ENCODE results near the gene ARHGAP18. TPM values are rescaled to one million over a fixed set of nuclear protein-coding genes. Genes with fewer than 3 reads are reported as not detected.

ARHGAP18 gene
- total RNA-seq, 6 experiments from 2014 or later, result 2.2 to 8.0 (median 2.9) TPM

GRCh38 chr6:129552413-129552812 is 157.6 kb downstream of the ARHGAP18 start:
- intact Hi-C loops (cut with DNase I), result no loop called here
- H3K4me3 ChIP-seq, result no peak overlapping the region
- ATAC-seq (no peak), DNase-seq (no peak)
- no peaks in the 10 kb centered on the region for H3K4me1 ChIP-seq
- WGBS (ENCODE audit: insufficient coverage, low coverage, low lambda C conversion rate, missing lambda C conversion rate), result 60% methylated on average over 2 of the region's 2 CpGs
- TF ChIP-seq CTCF (IDR thresholded peaks at IDR 0.05), result no peak
- no peak for TF ChIP-seq POLR2A (IDR thresholded peaks at IDR 0.05)
- H3K9me3 ChIP-seq, result no peaks in the 10 kb centered on the region
- H3K27ac ChIP-seq, result no peak overlapping the region
- no peaks in the 10 kb centered on the region for H3K27me3 ChIP-seq
- H3K36me3 ChIP-seq, result no peaks in the 10 kb centered on the region

GRCh38 chr6:129551486-129551885 is 158.5 kb downstream of the ARHGAP18 start:
- no peak overlapping the region for H3K27ac ChIP-seq
- intact Hi-C loops (cut with DNase I), result no loop called here
- DNase-seq (no peak), ATAC-seq (no peak)
- H3K36me3 ChIP-seq, result no peaks in the 10 kb centered on the region
- 88% methylated on average over 1 of the region's 1 CpG for WGBS (ENCODE audit: insufficient coverage, low coverage, low lambda C conversion rate, missing lambda C conversion rate)
- H3K27me3 ChIP-seq, result no peaks in the 10 kb centered on the region
- H3K9me3 ChIP-seq, result no peaks in the 10 kb centered on the region
- no peaks in the 10 kb centered on the region for H3K4me1 ChIP-seq
- TF ChIP-seq POLR2A (IDR thresholded peaks at IDR 0.05) (no peak), CTCF (IDR thresholded peaks at IDR 0.05) (no peak)
- no peak overlapping the region for H3K4me3 ChIP-seq

GRCh38 chr6:129546702-129547101 is 163.3 kb downstream of the ARHGAP18 start:
- H3K27me3 ChIP-seq, result no peaks in the 10 kb centered on the region
- no peaks in the 10 kb centered on the region for H3K36me3 ChIP-seq
- intact Hi-C loops (cut with DNase I), result no loop called here
- no peak for ATAC-seq
- no peaks in the 10 kb centered on the region for H3K9me3 ChIP-seq
- no peaks in the 10 kb centered on the region for H3K4me1 ChIP-seq
- no peak for DNase-seq
- H3K4me3 ChIP-seq, result no peak overlapping the region
- 67% methylated on average over 3 of the region's 4 CpGs for WGBS (ENCODE audit: insufficient coverage, low coverage, low lambda C conversion rate, missing lambda C conversion rate)
- no peak for TF ChIP-seq POLR2A (IDR thresholded peaks at IDR 0.05)
- TF ChIP-seq CTCF (IDR thresholded peaks at IDR 0.05), result no peak
- no peak overlapping the region for H3K27ac ChIP-seq

- Histone ChIP-seq H3K4me3 (no peak overlapping the region), H3K27ac (no peak overlapping the region), H3K9me3 (no peaks in the 10 kb centered on the region), H3K4me1 (no peaks in the 10 kb centered on the region), H3K27me3 (no peaks in the 10 kb centered on the region), H3K36me3 (no peaks in the 10 kb centered on the region)
- DNase-seq (no peak), ATAC-seq (no peak)
- no peak for TF ChIP-seq CTCF (IDR thresholded peaks at IDR 0.05)
- no peak for TF ChIP-seq POLR2A (IDR thresholded peaks at IDR 0.05)
- WGBS (ENCODE audit: insufficient coverage, low coverage, low lambda C conversion rate, missing lambda C conversion rate), result 92% methylated on average over 7 of the region's 8 CpGs
- intact Hi-C loops (cut with DNase I), result no loop called here
Measured at GRCh38 chr6:129544892-129545612, 164.9 kb downstream of the ARHGAP18 start.
